Nephron (organoid): Measurements from ENCODE around the gene CHCHD1.
"Not testable (repeated sequence)": the region's sequence is repeated elsewhere in the genome, so short reads cannot be mapped to it uniquely, and the experiment has no call there.

Experiments
- H3K27ac Mint-ChIP-seq, 3 experiments: 2 replicates each; pipeline ENCODE4 v1.8.0; 2020; ENCODE audit warnings: mixed read lengths in 3 of 3, mild to moderate bottlenecking in 2 of 3, moderate library complexity in 1 of 3
- H3K27me3 Mint-ChIP-seq: 2 replicates; pipeline ENCODE4 v1.8.0; 2021; ENCODE audit warnings: low read depth, mild to moderate bottlenecking, moderate library complexity, mixed read lengths
- H3K36me3 Mint-ChIP-seq: 2 replicates; pipeline ENCODE4 v1.8.0; 2020; ENCODE audit warnings: low read depth, mixed read lengths
- H3K4me1 Mint-ChIP-seq: 2 replicates; pipeline ENCODE4 v1.8.0; 2020; ENCODE audit warnings: mixed read lengths
- H3K4me3 Mint-ChIP-seq, 3 experiments: 2 replicates each; pipeline ENCODE4 v1.8.0; 2020; ENCODE audit warnings: mild to moderate bottlenecking in 3 of 3, mixed read lengths in 3 of 3, moderate library complexity in 2 of 3
- H3K9me3 Mint-ChIP-seq: 2 replicates; pipeline ENCODE4 v1.8.0; 2020; ENCODE audit warnings: mixed read lengths
- TF ChIP-seq, protein P1 (sequence below), 3 experiments: fragments of 200-600 bp; sonication (generic); IDR thresholded peaks; one replicate each; pipeline ENCODE4 v1.5.0; 2021; ENCODE audit warnings: antibody characterized with exemption in 3 of 3; ENCODE audit not compliant: unreplicated experiment in 3 of 3

The CHCHD1 gene

DNA sequence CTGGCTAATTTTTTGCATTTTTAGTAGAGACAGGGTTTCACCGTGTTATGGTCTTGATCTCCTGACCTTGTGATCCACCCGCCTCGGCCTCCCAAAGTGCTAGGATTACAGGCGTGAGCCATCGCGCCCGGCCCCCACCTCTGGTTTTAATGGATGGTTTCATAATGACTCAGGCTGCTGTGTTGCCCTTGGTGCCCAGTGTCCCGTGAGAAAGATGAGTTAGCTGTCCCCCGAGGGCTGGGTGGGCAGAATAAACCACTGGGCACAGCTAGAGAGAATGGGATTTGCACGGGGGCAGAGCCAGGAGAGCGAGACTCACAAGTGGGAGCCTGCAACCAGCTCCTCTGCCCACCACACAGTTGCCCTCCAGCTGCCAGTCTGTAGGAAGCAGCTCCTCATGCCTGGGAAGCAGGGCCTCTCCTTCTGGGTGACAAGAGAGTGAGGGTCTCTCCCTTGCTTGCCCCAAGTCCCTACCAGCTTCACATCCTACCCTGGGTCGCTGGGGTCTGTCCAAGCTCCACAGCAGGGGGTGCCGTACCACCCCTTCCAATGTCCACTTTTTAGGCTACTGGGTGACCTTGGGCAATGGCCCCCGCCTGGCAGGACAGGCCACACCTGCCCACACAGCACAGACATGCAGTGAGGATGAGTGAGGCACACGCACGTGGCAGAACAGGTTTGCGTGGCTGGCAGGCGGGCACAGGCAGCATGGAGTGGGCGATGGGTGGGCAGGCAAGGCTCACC is 45.7 kb downstream of the CHCHD1 start:
- H3K36me3 Mint-ChIP-seq, result peaks cover 7% of the 10 kb centered on the region
- no peaks in the 10 kb centered on the region for H3K9me3 Mint-ChIP-seq
- no peaks in the 10 kb centered on the region for H3K4me1 Mint-ChIP-seq
- peak overlapping the region in 1 of 3 experiments; percentile 46 for H3K27ac Mint-ChIP-seq
- H3K27me3 Mint-ChIP-seq, result no peaks in the 10 kb centered on the region
- no peak overlapping the region for H3K4me3 Mint-ChIP-seq
- TF ChIP-seq, protein P1, sequence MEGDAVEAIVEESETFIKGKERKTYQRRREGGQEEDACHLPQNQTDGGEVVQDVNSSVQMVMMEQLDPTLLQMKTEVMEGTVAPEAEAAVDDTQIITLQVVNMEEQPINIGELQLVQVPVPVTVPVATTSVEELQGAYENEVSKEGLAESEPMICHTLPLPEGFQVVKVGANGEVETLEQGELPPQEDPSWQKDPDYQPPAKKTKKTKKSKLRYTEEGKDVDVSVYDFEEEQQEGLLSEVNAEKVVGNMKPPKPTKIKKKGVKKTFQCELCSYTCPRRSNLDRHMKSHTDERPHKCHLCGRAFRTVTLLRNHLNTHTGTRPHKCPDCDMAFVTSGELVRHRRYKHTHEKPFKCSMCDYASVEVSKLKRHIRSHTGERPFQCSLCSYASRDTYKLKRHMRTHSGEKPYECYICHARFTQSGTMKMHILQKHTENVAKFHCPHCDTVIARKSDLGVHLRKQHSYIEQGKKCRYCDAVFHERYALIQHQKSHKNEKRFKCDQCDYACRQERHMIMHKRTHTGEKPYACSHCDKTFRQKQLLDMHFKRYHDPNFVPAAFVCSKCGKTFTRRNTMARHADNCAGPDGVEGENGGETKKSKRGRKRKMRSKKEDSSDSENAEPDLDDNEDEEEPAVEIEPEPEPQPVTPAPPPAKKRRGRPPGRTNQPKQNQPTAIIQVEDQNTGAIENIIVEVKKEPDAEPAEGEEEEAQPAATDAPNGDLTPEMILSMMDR (IDR thresholded peaks at IDR 0.05; ENCODE audit: unreplicated experiment in 3 of 3), result no peak

DNA sequence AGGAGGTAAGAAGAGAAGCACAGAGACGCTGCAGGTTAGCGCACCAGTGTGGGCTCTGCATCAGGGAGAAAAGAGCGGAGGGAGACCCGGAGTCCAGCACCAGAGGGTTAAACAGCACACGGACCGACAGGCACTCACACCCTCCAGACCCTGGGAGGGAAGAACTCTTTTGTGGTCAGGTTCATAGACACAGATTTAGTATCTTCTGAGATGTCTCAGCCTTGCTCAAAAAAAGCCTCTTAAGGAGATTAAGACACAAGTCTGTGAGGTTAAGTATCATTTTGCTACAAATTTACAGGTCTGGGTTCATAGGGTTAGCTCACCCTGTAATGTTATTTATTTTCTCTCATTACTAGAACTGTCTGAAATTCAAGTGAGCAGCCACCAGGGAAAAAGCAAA is 46.3 kb downstream of the CHCHD1 start:
- no peaks in the 10 kb centered on the region for H3K4me1 Mint-ChIP-seq
- no peak overlapping the region for H3K27ac Mint-ChIP-seq
- H3K36me3 Mint-ChIP-seq, result peaks cover 7% of the 10 kb centered on the region
- TF ChIP-seq, protein P1 (IDR thresholded peaks at IDR 0.05; ENCODE audit: unreplicated experiment in 3 of 3), result no peak
- no peaks in the 10 kb centered on the region for H3K9me3 Mint-ChIP-seq
- H3K27me3 Mint-ChIP-seq, result no peaks in the 10 kb centered on the region
- no peak overlapping the region for H3K4me3 Mint-ChIP-seq

DNA sequence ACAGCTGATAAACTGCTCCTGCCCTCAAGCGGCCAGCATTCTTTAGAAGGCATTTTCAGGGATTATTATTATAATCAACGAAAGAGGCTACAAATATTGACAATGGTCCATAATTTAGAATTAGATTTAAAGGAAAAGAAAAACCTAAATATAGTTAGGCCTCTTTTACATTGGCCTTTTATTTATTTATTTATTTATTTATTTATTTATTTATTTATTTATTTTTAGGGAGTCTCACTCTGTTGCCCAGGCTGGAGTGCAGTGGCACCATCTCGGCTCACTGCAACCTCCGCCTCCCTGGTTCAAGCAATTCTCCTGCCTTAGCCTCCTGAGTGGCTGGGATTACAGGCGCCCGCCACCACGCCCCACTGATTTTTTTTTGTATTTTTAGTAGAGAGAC is 47.2 kb downstream of the CHCHD1 start:
- H3K4me1 Mint-ChIP-seq, H3K27ac Mint-ChIP-seq, H3K27me3 Mint-ChIP-seq, H3K4me3 Mint-ChIP-seq, H3K9me3 Mint-ChIP-seq, H3K36me3 Mint-ChIP-seq: not testable (repeated sequence)
